ENCODE data around the gene INSYN2A. TPM values are rescaled to one million over a fixed set of nuclear protein-coding genes. Genes with fewer than 3 reads are reported as not detected.

The INSYN2A gene
- total RNA-seq, 2 donors from 2014 or later = 0.13 TPM; not detected in 1

DNA sequence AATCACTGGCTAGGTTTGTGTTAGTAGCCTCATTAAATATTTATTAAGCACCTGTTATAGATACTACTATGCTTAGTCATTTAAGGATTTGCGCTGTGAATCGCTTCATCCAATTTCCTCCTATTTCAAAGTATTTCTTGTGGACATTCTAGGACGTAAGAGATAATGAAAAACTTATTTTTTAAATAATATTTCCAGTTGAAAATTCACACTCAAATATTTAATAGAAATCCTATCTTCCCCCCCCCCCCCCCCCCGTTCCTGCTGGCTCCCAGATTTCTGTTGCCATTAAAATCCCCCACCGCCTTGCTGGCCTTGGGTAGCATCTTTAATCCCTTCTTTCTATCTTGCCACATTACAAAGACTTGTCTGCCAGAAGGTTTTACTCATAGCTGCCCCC, 6.0 kb downstream of the INSYN2A start:
- Histone ChIP-seq H3K27ac (no peak overlapping the region), H3K9me3 (no peaks in the 10 kb centered on the region), H3K4me1 (no peaks in the 10 kb centered on the region), H3K36me3 (no peaks in the 10 kb centered on the region), H3K27me3 (peaks cover 17% of the 10 kb centered on the region), H3K9ac (ENCODE audit: low read depth in 2 of 2, low read length in 2 of 2) (no peak overlapping the region), H3K4me3 (no peak overlapping the region)
- no peak for DNase-seq
- TF ChIP-seq, protein P1, sequence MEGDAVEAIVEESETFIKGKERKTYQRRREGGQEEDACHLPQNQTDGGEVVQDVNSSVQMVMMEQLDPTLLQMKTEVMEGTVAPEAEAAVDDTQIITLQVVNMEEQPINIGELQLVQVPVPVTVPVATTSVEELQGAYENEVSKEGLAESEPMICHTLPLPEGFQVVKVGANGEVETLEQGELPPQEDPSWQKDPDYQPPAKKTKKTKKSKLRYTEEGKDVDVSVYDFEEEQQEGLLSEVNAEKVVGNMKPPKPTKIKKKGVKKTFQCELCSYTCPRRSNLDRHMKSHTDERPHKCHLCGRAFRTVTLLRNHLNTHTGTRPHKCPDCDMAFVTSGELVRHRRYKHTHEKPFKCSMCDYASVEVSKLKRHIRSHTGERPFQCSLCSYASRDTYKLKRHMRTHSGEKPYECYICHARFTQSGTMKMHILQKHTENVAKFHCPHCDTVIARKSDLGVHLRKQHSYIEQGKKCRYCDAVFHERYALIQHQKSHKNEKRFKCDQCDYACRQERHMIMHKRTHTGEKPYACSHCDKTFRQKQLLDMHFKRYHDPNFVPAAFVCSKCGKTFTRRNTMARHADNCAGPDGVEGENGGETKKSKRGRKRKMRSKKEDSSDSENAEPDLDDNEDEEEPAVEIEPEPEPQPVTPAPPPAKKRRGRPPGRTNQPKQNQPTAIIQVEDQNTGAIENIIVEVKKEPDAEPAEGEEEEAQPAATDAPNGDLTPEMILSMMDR (IDR thresholded peaks at IDR 0.05) = no peak
- intact Hi-C loops (cut with DNase I) = no loop called here

DNA sequence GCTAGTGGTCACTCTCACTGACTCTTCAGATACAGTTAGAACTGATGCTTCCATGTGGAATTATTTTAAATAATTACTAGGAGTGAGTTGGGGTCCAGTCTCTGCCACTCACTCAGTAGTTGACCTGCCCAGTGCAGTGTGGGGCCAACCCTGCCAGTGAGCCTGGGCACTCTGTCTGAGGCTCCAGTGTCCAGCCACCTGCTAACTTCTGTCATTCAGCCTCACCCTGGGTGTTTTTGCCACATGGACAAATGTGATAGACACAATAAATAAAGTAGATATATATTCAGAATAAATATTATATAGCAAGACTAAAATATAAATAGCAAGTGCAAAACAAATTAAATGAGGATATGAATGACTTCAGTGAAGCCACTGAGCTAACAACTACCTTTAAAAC, 7.2 kb downstream of the INSYN2A start:
- Histone ChIP-seq H3K27me3 (peaks cover 7% of the 10 kb centered on the region), H3K27ac (no peak overlapping the region), H3K4me3 (no peak overlapping the region), H3K36me3 (no peaks in the 10 kb centered on the region), H3K9ac (ENCODE audit: low read depth in 2 of 2, low read length in 2 of 2) (no peak overlapping the region), H3K4me1 (no peaks in the 10 kb centered on the region), H3K9me3 (no peaks in the 10 kb centered on the region)
- intact Hi-C loops (cut with DNase I) = no loop called here
- DNase-seq = no peak
- TF ChIP-seq, protein P1 (IDR thresholded peaks at IDR 0.05) = no peak

DNA sequence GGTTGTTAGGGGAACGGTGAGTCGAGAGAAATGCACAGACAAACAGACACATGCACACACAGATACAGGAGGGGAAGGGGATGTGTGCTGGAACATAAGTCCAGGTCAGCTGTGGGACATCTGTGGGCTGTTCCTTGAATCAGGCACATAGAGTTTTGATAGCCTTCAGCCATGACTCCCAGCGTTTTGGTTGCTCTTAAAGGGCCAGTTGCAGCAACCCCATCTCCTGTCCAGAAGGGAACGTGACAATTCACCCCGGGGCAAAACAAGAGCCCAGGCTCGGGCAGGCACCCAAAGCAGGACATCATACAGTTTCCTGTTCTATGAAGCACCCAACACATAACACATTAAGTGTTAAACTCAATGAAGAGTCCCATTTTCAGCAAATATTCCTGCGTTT, 9.6 kb downstream of the INSYN2A start:
- intact Hi-C loops (cut with DNase I) = no loop called here
- TF ChIP-seq, protein P1 (IDR thresholded peaks at IDR 0.05) = no peak
- DNase-seq = no peak
- Histone ChIP-seq H3K4me3 (no peak overlapping the region), H3K9me3 (no peaks in the 10 kb centered on the region), H3K9ac (ENCODE audit: low read depth in 2 of 2, low read length in 2 of 2) (no peak overlapping the region), H3K36me3 (no peaks in the 10 kb centered on the region), H3K27me3 (no peaks in the 10 kb centered on the region), H3K4me1 (no peaks in the 10 kb centered on the region), H3K27ac (no peak overlapping the region)

GRCh38 chr10:127184582-127184981, 11.8 kb downstream of the INSYN2A start:
- DNase-seq = no peak
- H3K27me3 ChIP-seq = no peaks in the 10 kb centered on the region
- H3K9me3 ChIP-seq = no peaks in the 10 kb centered on the region
- no peaks in the 10 kb centered on the region for H3K4me1 ChIP-seq
- H3K36me3 ChIP-seq = no peaks in the 10 kb centered on the region
- intact Hi-C loops (cut with DNase I) = no loop called here
- TF ChIP-seq, protein P1 (IDR thresholded peaks at IDR 0.05) = no peak
- no peak overlapping the region for H3K4me3 ChIP-seq
- no peak overlapping the region for H3K9ac ChIP-seq (ENCODE audit: low read depth in 2 of 2, low read length in 2 of 2)
- H3K27ac ChIP-seq = no peak overlapping the region

GRCh38 chr10:127182161-127182560, 14.2 kb downstream of the INSYN2A start:
- Histone ChIP-seq H3K9ac (ENCODE audit: low read depth in 2 of 2, low read length in 2 of 2) (no peak overlapping the region), H3K27ac (no peak overlapping the region), H3K4me1 (no peaks in the 10 kb centered on the region), H3K4me3 (no peak overlapping the region), H3K27me3 (no peaks in the 10 kb centered on the region), H3K9me3 (no peaks in the 10 kb centered on the region), H3K36me3 (no peaks in the 10 kb centered on the region)
- intact Hi-C loops (cut with DNase I) = no loop called here
- TF ChIP-seq, protein P1 (IDR thresholded peaks at IDR 0.05) = no peak
- DNase-seq = no peak

Data from colonic mucosa (tissue), 4 donors.